ENCODE measurements around the gene NOX3. TPM values are rescaled to one million over a fixed set of nuclear protein-coding genes. Genes with fewer than 3 reads are reported as not detected.

Gene NOX3
- total RNA-seq, 1 experiment from 2014 or later: not detected

DNA sequence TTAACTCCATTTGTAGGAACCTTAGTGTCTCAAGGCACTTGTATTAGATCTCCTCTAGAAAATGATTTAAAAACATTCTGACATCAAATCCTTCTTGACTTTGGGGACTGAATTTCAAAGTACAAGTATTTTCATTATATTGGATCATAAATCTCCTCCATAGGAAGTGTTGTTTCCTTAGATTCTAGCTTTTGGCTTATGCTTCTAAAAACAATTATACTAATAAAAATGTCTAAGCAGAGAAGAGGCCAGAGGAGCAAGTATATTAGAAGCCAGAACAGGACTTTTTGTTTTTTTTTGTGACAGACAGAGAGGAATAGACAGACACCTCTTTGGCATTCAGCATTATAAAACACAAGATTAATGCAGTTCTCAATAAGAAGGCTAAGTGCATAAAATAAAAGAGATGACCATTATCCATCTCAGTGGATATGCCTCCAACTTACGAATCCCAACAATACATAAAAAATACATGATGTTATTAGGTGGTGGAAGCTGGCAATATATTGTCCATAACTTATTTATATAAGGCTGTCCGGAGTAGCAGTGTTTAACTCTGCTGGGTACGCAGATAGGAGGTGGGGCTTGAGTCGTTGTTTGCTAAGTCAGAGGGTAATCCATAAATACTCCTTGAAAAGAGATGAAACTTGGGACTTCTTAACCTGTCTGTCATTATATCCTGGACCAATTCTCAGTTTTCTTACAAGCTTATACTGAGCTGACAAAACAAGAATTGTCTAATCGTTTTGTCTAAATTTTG lies 31.9 kb upstream of the NOX3 start:
- H2AK5ac ChIP-seq (ENCODE audit: insufficient read length, low read length): no peak overlapping the region
- Mint-ChIP-seq H3K4me1 (peaks cover 0 to 6% of the 10 kb centered on the region in 2 experiments; a peak in 1 of 4 replicates), H3K4me3 (no peak overlapping the region), H3K36me3 (ENCODE audit: insufficient read depth in 1 of 3, low read depth in 3 of 3) (peaks cover 2 to 4% (median 3%) of the 10 kb centered on the region in 3 experiments; a peak in 4 of 7 replicates), H3K27ac (no peak overlapping the region), H3K27me3 (ENCODE audit: low read depth) (no peaks in the 10 kb centered on the region), H3K9me3 (peaks cover 2 to 3% of the 10 kb centered on the region in 2 experiments; a peak in 3 of 5 replicates)
- no peak overlapping the region for H2AFZ ChIP-seq (ENCODE audit: low read length)
- no peak overlapping the region for H3T11ph ChIP-seq (ENCODE audit: low read length)
- H3K4ac ChIP-seq (ENCODE audit: low read depth, low read length): no peak overlapping the region
- H3K4me2 ChIP-seq (ENCODE audit: insufficient read depth, insufficient read length, low read length): no peak overlapping the region
- no CpG with 5 or more reads among the region's 5 CpGs for WGBS (ENCODE audit: extremely low coverage, insufficient read length, low lambda C conversion rate)
- no peak overlapping the region for H2BK120ac ChIP-seq (ENCODE audit: low read depth, low read length, poor library complexity, severe bottlenecking)
- H3K18ac ChIP-seq (ENCODE audit: insufficient read length, low read depth, low read length): no peak overlapping the region
- H3K56ac ChIP-seq (ENCODE audit: insufficient read length, low read depth, low read length): no peak overlapping the region
- no peaks in the 10 kb centered on the region for H3K79me1 ChIP-seq (ENCODE audit: insufficient read depth, low read depth, low read length, poor library complexity, severe bottlenecking)
- no peak overlapping the region for H4K91ac ChIP-seq (ENCODE audit: insufficient read length, low read depth, low read length)
- H4K20me1 ChIP-seq (ENCODE audit: control insufficient read depth, insufficient read depth, insufficient read length): no peaks in the 10 kb centered on the region
- H2BK12ac ChIP-seq (ENCODE audit: insufficient read length, low read depth, low read length): no peak overlapping the region
- H3K14ac ChIP-seq (ENCODE audit: insufficient read depth, low read length): no peak overlapping the region
- no peak for DNase-seq
- H3K9me3 ChIP-seq (ENCODE audit: control insufficient read depth, low read depth, low read length): peaks cover 3% of the 10 kb centered on the region
- H3K23ac ChIP-seq (ENCODE audit: insufficient read length, low read depth, low read length): no peak overlapping the region
- H3K79me2 ChIP-seq (ENCODE audit: insufficient read depth, low read length): no peaks in the 10 kb centered on the region
- no peak overlapping the region for H3K9ac ChIP-seq (ENCODE audit: extremely low read depth, insufficient read length, low read length)
- TF ChIP-seq, protein P1, sequence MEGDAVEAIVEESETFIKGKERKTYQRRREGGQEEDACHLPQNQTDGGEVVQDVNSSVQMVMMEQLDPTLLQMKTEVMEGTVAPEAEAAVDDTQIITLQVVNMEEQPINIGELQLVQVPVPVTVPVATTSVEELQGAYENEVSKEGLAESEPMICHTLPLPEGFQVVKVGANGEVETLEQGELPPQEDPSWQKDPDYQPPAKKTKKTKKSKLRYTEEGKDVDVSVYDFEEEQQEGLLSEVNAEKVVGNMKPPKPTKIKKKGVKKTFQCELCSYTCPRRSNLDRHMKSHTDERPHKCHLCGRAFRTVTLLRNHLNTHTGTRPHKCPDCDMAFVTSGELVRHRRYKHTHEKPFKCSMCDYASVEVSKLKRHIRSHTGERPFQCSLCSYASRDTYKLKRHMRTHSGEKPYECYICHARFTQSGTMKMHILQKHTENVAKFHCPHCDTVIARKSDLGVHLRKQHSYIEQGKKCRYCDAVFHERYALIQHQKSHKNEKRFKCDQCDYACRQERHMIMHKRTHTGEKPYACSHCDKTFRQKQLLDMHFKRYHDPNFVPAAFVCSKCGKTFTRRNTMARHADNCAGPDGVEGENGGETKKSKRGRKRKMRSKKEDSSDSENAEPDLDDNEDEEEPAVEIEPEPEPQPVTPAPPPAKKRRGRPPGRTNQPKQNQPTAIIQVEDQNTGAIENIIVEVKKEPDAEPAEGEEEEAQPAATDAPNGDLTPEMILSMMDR (conservative IDR thresholded peaks at IDR 0.05): no peak
- no peak overlapping the region for H4K5ac ChIP-seq (ENCODE audit: insufficient read length, low read depth, low read length)
- H3K4me1 ChIP-seq (ENCODE audit: insufficient read depth, low read length): no peaks in the 10 kb centered on the region
- no peaks in the 10 kb centered on the region for H3K23me2 ChIP-seq (ENCODE audit: insufficient read length, low read depth, low read length, poor library complexity, severe bottlenecking)
- H2BK15ac ChIP-seq (ENCODE audit: low read depth, low read length): no peak overlapping the region
- H3K27ac ChIP-seq (ENCODE audit: insufficient read length, low read depth, low read length): no peak overlapping the region
- H3K27me3 ChIP-seq (ENCODE audit: insufficient read depth, low read length): no peaks in the 10 kb centered on the region
- H2BK20ac ChIP-seq (ENCODE audit: low read depth, low read length, poor library complexity, severe bottlenecking): no peak overlapping the region
- no peak overlapping the region for H2BK5ac ChIP-seq (ENCODE audit: insufficient read length, low read length)
- no peak overlapping the region for H4K8ac ChIP-seq (replicated peaks; ENCODE audit: insufficient read length, low read depth, low read length)
